Keratinocyte (primary cell): ENCODE data around the gene AHCTF1.

Experiments
- CTCF ChIP-seq, 3 experiments: IDR thresholded peaks in 1 of 3; conservative IDR thresholded peaks in 1 of 3; optimal IDR thresholded peaks in 1 of 3; 2 replicates in 2 of 3; 3 replicates in 1 of 3; pipeline versions ENCODE3 to v1.5.1; 2011; ENCODE audit warnings: low read length in 3 of 3, mild to moderate bottlenecking in 3 of 3, moderate library complexity in 2 of 3, control low read depth in 1 of 3, inconsistent platforms in 1 of 3; ENCODE audit not compliant: insufficient read depth in 2 of 3; ENCODE audit errors: extremely low read depth in 1 of 3
- EZH2 ChIP-seq: IDR thresholded peaks from one replicate; pipeline ENCODE4 v1.6.1; 2012; ENCODE audit warnings: inconsistent platforms, mild to moderate bottlenecking, low read length, moderate library complexity

- TF ChIP-seq CTCF (optimal IDR thresholded peaks at IDR 0.05 in 1 of 3, IDR thresholded peaks at IDR 0.05 in 1 of 3, conservative IDR thresholded peaks at IDR 0.05 in 1 of 3; ENCODE audit: extremely low read depth in 1 of 3, insufficient read depth in 2 of 3, low read length in 3 of 3) (no peak), EZH2 (no peak)
Measured at GRCh38 chr1:246901874-246902273, 29.9 kb downstream of the AHCTF1 start.
